WTC11 (cell line): Measurements from ENCODE around the gene RPTOR. TPM values are rescaled to one million over a fixed set of nuclear protein-coding genes. Genes with fewer than 3 reads are reported as not detected.

ENCODE experiments used
- ATAC-seq: fragments of 200-7000 bp; cut with Tn5 transposase; 2 replicates; pipeline ENCODE4 v1.10.0; 2021; ENCODE audit warnings: mild to moderate bottlenecking, moderate library complexity
- CTCF ChIA-PET: fragments of 300-600 bp; sonication (Branson Sonifier 250); formaldehyde crosslinking; loops from one replicate; lab custom pipeline; 2021; ENCODE audit warnings: antibody characterized with exemption; lab: Charles Lee
- POLR2A ChIA-PET: fragments of 350-600 bp; sonication (Branson Sonifier 250); formaldehyde crosslinking; loops from one replicate; lab custom pipeline; 2021; ENCODE audit warnings: antibody characterized with exemption; lab: Charles Lee
- DNase-seq: peaks from one replicate; pipeline ENCODE4 v3.0.0; 2021; ENCODE audit warnings: low spot score
- H3K27ac Mint-ChIP-seq: 2 replicates; pipeline ENCODE4 v1.8.0; 2021; ENCODE audit warnings: mixed read lengths
- H3K27me3 Mint-ChIP-seq: 2 replicates; pipeline ENCODE4 v1.8.0; 2021; ENCODE audit warnings: low read depth, mild to moderate bottlenecking, moderate library complexity, mixed read lengths
- H3K36me3 Mint-ChIP-seq: 2 replicates; pipeline ENCODE4 v1.8.0; 2021; ENCODE audit warnings: mixed read lengths
- H3K4me1 Mint-ChIP-seq: 2 replicates; pipeline ENCODE4 v1.8.0; 2022; ENCODE audit warnings: mixed read lengths
- H3K4me3 Mint-ChIP-seq: 2 replicates; pipeline ENCODE4 v1.8.0; 2021; ENCODE audit warnings: mild to moderate bottlenecking, moderate library complexity, mixed read lengths
- H3K9me3 Mint-ChIP-seq: 2 replicates; pipeline ENCODE4 v1.8.0; 2021; ENCODE audit warnings: mixed read lengths
- ARID4B ChIP-seq: sonication (generic); formaldehyde crosslinking; IDR thresholded peaks from 2 replicates; pipeline ENCODE4 v1.8.0; 2023; ENCODE audit warnings: missing genetic modification reagents, mild to moderate bottlenecking, borderline replicate concordance
- ATF6 ChIP-seq: sonication (generic); formaldehyde crosslinking; IDR thresholded peaks from 2 replicates; pipeline ENCODE4 v1.8.1; 2023; ENCODE audit warnings: mild to moderate bottlenecking, missing genetic modification reagents
- CTCF ChIP-seq: fragments of 200-600 bp; IDR thresholded peaks from 2 replicates; pipeline ENCODE4 v1.8.0; 2022; ENCODE audit warnings: antibody characterized with exemption
- GRHL2 ChIP-seq: fragments of 250-450 bp; sonication (Bioruptor Pico); IDR thresholded peaks from 2 replicates; pipeline ENCODE4 v1.8.0; 2022; ENCODE audit warnings: mild to moderate bottlenecking, moderate library complexity; ENCODE audit not compliant: insufficient replicate concordance, severe bottlenecking
- HMGXB4 ChIP-seq: sonication (generic); formaldehyde crosslinking; IDR thresholded peaks from 2 replicates; pipeline ENCODE4 v1.8.1; 2023; ENCODE audit warnings: mild to moderate bottlenecking, moderate library complexity, missing genetic modification reagents
- MXD4 ChIP-seq: fragments of 250-450 bp; sonication (Bioruptor Pico); IDR thresholded peaks from 2 replicates; pipeline ENCODE4 v1.8.0; 2021; ENCODE audit warnings: mild to moderate bottlenecking, moderate library complexity, borderline replicate concordance
- MYBL2 ChIP-seq: sonication (generic); formaldehyde crosslinking; IDR thresholded peaks from 2 replicates; pipeline ENCODE4 v1.8.1; 2023; ENCODE audit warnings: mild to moderate bottlenecking, moderate library complexity, missing genetic modification reagents
- NR2C2 ChIP-seq: sonication (generic); formaldehyde crosslinking; IDR thresholded peaks from 2 replicates; pipeline ENCODE4 v1.8.0; 2022; ENCODE audit warnings: mild to moderate bottlenecking, missing genetic modification reagents
- STAT6 ChIP-seq: sonication (generic); formaldehyde crosslinking; conservative IDR thresholded peaks from 2 replicates; pipeline ENCODE4 v1.8.1; 2023; ENCODE audit warnings: mild to moderate bottlenecking, low read depth, missing genetic modification reagents, moderate library complexity
- ZNF512 ChIP-seq: sonication (generic); formaldehyde crosslinking; IDR thresholded peaks from 2 replicates; pipeline ENCODE4 v1.8.1; 2022; ENCODE audit warnings: missing genetic modification reagents, borderline replicate concordance
- total RNA-seq: library from RNA; stranded (reverse); gene quantifications from 3 replicates; pipeline ENCODE4 v1.2.3, GENCODE V29; 2021

The RPTOR gene
- total RNA-seq, 1 experiment from 2014 or later, result 41.0 TPM

- TF ChIP-seq ZNF512 (CRISPR knock-in tag), result no peak
- TF ChIP-seq, all 79 proteins: peak for 0
These were observed 277.5 kb downstream of the RPTOR start (continued) for GRCh38 chr17:80822021-80822699.

GRCh38 chr17:80822700-80823410 lies 278.2 kb downstream of the RPTOR start:
- ChIA-PET CTCF (no interaction called here), POLR2A (no interaction called here)
- TF ChIP-seq NR2C2 (CRISPR knock-in tag) (no peak), GRHL2 (CRISPR knock-in tag) (no peak), ATF6 (CRISPR knock-in tag) (no peak), HMGXB4 (CRISPR knock-in tag) (no peak), ARID4B (CRISPR knock-in tag) (no peak), MXD4 (CRISPR knock-in tag) (no peak), CTCF (no peak), MYBL2 (no peak), STAT6 (CRISPR knock-in tag) (no peak)
- Mint-ChIP-seq H3K9me3 (no peaks in the 10 kb centered on the region), H3K4me1 (peaks cover 25% of the 10 kb centered on the region), H3K36me3 (no peaks in the 10 kb centered on the region; the same call in 1 of the 2 replicates), H3K27ac (peak overlapping the region; percentile 88; the same call in 1 of the 2 replicates), H3K27me3 (no peaks in the 10 kb centered on the region), H3K4me3 (no peak overlapping the region)
- ATAC-seq (no peak), DNase-seq (no peak)
